Measurements from ENCODE around the gene PPP2R1B.

GRCh38 chr11:111764621-111765020 is 1.6 kb downstream of the PPP2R1B start:
- TF ChIP-seq CTCF (IDR thresholded peaks at IDR 0.05; ENCODE audit: insufficient read depth, low read depth, low read length) (no peak), EZH2 (IDR thresholded peaks at IDR 0.05; ENCODE audit: insufficient read depth, low read length) (no peak)

Measured in astrocyte (in vitro differentiated cells and primary cell).